AG04450 (cell line): ENCODE results near the gene MYBPC2. TPM values are rescaled to one million over a fixed set of nuclear protein-coding genes. Genes with fewer than 3 reads are reported as not detected.

Experiments used
- CTCF ChIA-PET: fragments of 300-600, 350-600 bp; formaldehyde crosslinking; extraction: SDS; loops from one replicate; lab custom pipeline; 2022; ENCODE audit warnings: antibody characterized with exemption, inconsistent platforms; lab: Charles Lee
- POLR2A ChIA-PET: fragments of 350-600 bp; formaldehyde crosslinking; extraction: SDS; loops from one replicate; lab custom pipeline; 2021; ENCODE audit warnings: antibody characterized with exemption, inconsistent platforms; lab: Yijun Ruan, JAX
- DNase-seq: peaks from one replicate; pipeline ENCODE4 v3.0.0-alpha.2; 2011; ENCODE audit warnings: low read depth, low spot score
- H3K27ac ChIP-seq: one replicate; pipeline ENCODE4 v1.5.1; 2012; ENCODE audit warnings: low read depth, low read length, control low read depth
- H3K27me3 ChIP-seq: one replicate; pipeline ENCODE4 v1.6.0; 2012; ENCODE audit warnings: low read length; ENCODE audit not compliant: control insufficient read depth, insufficient read depth
- H3K4me3 ChIP-seq: 2 replicates; pipeline ENCODE4 v1.5.1; 2011; ENCODE audit warnings: mild to moderate bottlenecking, low read depth, low read length, control low read depth
- H3K9me3 ChIP-seq: 2 replicates; pipeline ENCODE4 v1.5.1; 2012; ENCODE audit warnings: low read length; ENCODE audit not compliant: control insufficient read depth, insufficient read depth
- polyA plus RNA-seq: library from polyadenylated mRNA; depleted of rRNA; stranded (reverse); fragments of >200 nt; gene quantifications from 2 replicates; pipeline ENCODE4 v1.2.3, GENCODE V29; 2011
- TF ChIP-seq, protein P1 (sequence below): IDR thresholded peaks from 2 replicates; pipeline ENCODE4 v1.5.1; 2011; ENCODE audit warnings: low read depth, low read length, control low read depth, inconsistent platforms

Gene MYBPC2
- polyA plus RNA-seq, 1 experiment, result not detected

DNA sequence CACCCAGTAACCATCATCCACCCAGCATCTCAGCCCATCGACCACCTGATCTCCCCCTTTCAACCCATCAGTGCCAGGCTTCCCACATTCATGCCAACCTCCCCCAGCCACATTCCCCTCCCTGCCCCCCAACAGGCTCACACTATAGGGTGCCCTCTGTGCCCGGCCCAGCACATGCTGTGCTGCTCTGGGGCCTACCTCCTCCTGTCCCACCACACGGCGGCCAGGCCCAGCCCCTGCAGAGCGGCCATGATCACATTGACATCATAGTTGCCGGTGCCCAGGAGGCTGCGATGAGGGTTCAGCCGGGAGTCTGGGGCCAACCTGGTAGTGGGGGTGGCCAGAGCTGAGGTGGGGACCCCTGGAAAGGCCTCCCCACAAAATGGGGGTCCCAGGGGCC is 74.7 kb downstream of the MYBPC2 start:
- DNase-seq, result no peak
- TF ChIP-seq, protein P1, sequence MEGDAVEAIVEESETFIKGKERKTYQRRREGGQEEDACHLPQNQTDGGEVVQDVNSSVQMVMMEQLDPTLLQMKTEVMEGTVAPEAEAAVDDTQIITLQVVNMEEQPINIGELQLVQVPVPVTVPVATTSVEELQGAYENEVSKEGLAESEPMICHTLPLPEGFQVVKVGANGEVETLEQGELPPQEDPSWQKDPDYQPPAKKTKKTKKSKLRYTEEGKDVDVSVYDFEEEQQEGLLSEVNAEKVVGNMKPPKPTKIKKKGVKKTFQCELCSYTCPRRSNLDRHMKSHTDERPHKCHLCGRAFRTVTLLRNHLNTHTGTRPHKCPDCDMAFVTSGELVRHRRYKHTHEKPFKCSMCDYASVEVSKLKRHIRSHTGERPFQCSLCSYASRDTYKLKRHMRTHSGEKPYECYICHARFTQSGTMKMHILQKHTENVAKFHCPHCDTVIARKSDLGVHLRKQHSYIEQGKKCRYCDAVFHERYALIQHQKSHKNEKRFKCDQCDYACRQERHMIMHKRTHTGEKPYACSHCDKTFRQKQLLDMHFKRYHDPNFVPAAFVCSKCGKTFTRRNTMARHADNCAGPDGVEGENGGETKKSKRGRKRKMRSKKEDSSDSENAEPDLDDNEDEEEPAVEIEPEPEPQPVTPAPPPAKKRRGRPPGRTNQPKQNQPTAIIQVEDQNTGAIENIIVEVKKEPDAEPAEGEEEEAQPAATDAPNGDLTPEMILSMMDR, result no peak
- Histone ChIP-seq H3K27ac (no peak overlapping the region), H3K4me3 (no peak overlapping the region), H3K27me3 (no peaks in the 10 kb centered on the region), H3K9me3 (no peaks in the 10 kb centered on the region; the same call in 1 of the 2 replicates)
- ChIA-PET POLR2A (no interaction called here), CTCF (no interaction called here)

DNA sequence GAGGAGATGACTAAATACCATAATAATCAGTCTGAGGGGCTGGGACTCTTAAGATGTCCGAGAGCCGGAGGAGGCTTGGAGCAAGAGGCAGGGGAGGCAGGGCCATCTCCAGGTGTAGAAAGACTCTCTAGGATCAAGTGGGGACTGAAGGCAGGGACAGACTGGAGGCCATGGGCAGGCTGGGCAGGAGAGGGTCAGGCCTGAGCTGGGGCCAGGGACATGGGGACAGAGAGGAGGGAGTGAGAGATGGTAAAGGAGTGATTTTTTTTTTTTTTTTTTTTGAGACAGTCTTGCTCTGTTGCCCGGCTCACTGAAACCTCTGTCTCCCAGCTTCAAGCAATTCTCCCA is 76.1 kb downstream of the MYBPC2 start:
- ChIA-PET POLR2A (interaction anchor here (0.7 to 0.8 kb wide), 3 partner anchors 21 to 47 kb away, joined by 3 to 7 read pairs (median 5); no protein-coding TSS in a partner anchor), CTCF (interaction anchor here (0.9 kb wide), 1 partner anchor 140 kb away, joined by 4 read pairs; no protein-coding TSS in a partner anchor)
- Histone ChIP-seq H3K27me3 (no peaks in the 10 kb centered on the region), H3K27ac (no peak overlapping the region), H3K4me3 (no peak overlapping the region), H3K9me3 (no peaks in the 10 kb centered on the region; the same call in 1 of the 2 replicates)
- no peak for DNase-seq
- TF ChIP-seq, protein P1, result no peak

DNA sequence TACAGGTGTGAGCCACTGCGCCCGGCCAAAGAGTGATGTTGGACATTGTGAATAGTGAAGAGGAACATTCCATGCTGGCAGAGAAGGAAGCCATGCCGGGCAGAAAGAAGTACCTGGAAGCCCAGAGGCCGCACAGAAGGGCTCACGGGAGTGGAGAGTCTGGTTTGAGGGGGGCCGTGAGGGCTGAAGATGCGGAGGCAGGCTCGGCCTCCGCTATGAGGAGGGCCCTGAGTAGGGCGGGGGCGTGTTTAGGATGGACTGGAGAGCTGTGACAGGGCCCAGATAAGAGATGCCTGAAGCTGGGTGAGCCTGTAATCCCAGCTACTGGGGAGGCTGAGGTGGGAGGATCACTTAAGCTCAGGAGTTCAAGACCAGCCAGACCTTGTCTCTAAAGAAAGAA is 76.7 kb downstream of the MYBPC2 start:
- ChIA-PET POLR2A (interaction anchor here (0.7 kb wide), 1 partner anchor 46 kb away, joined by 7 read pairs; no protein-coding TSS in a partner anchor), CTCF (interaction anchor here (0.9 kb wide), 1 partner anchor 141 kb away, joined by 4 read pairs; no protein-coding TSS in a partner anchor)
- TF ChIP-seq, protein P1, result no peak
- DNase-seq, result no peak
- H3K9me3 ChIP-seq, result no peaks in the 10 kb centered on the region; the same call in 1 of the 2 replicates
- no peak overlapping the region for H3K27ac ChIP-seq
- H3K27me3 ChIP-seq, result no peaks in the 10 kb centered on the region
- no peak overlapping the region for H3K4me3 ChIP-seq

DNA sequence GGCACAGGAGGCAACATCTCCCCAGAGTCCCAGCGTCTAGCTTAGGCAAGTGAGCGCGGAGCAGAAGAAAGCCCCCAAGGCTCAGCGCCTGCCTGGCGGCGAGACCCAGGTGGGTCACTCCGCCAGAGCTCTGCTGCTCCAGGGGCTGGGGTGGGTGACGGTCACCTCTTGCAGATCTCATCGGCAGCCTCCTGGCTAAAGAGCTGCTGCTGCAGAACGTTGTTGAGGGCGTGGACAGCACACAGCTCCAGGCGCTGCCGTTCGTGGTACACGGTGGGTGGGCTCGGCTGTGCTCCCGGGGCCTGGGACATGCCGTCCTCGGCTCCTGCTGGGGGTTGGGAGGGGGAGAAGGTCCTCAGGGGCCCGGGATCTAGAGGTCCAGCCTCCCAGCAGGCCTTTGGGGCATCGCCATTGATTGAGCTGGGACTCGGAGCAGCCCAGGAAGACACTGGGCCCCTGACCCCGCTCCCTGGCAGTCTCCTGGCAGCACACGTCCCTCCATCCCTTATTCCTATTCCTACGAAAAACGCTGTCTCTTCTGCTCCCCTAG is 77.5 kb downstream of the MYBPC2 start:
- Histone ChIP-seq H3K27ac (no peak overlapping the region), H3K4me3 (peak overlapping the region; percentile 94), H3K9me3 (no peaks in the 10 kb centered on the region; the same call in 1 of the 2 replicates), H3K27me3 (no peaks in the 10 kb centered on the region)
- TF ChIP-seq, protein P1, result no peak
- DNase-seq, result no peak
- POLR2A ChIA-PET, result no interaction called here
- CTCF ChIA-PET, result interaction anchor here (1.3 to 1.5 kb wide), 2 partner anchors 142 to 153 kb away, joined by 4 to 6 read pairs; no protein-coding TSS in a partner anchor

DNA sequence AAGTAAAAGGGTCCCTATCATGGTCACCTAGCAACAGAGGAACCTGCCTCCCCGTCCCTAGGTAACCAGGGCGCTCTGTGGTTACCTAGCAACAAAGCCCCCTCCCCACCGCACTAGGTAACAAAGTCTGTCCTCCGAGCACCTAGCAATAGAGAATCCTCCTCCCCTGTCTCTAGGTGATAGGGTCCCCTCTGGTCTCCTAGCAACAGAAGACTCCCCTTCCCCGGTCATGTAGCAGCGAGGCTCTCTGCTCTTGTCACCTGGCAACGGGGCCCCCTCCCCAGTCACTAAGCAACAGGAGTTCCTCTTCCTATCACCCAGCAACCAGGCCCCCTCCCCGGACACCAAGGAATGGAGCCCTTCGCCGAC is 78.0 kb downstream of the MYBPC2 start:
- POLR2A ChIA-PET, result interaction anchor here (0.8 to 1.2 kb wide), 6 partner anchors 18 to 294 kb away, joined by 3 to 7 read pairs (median 3); partner anchors contain the start of genes EMC10, GARIN5A and NR1H2
- no peak for DNase-seq
- H3K4me3 ChIP-seq, result peak overlapping the region; percentile 94
- CTCF ChIA-PET, result interaction anchor here (1.3 to 2.6 kb wide), 3 partner anchors 46 to 153 kb away, joined by 4 to 12 read pairs (median 6); no protein-coding TSS in a partner anchor
- peak overlapping the region; percentile 47 for H3K27ac ChIP-seq
- no peaks in the 10 kb centered on the region for H3K27me3 ChIP-seq
- no peaks in the 10 kb centered on the region; the same call in 1 of the 2 replicates for H3K9me3 ChIP-seq
- TF ChIP-seq, protein P1, result no peak
